ENCODE data around the gene EGR2.

DNA sequence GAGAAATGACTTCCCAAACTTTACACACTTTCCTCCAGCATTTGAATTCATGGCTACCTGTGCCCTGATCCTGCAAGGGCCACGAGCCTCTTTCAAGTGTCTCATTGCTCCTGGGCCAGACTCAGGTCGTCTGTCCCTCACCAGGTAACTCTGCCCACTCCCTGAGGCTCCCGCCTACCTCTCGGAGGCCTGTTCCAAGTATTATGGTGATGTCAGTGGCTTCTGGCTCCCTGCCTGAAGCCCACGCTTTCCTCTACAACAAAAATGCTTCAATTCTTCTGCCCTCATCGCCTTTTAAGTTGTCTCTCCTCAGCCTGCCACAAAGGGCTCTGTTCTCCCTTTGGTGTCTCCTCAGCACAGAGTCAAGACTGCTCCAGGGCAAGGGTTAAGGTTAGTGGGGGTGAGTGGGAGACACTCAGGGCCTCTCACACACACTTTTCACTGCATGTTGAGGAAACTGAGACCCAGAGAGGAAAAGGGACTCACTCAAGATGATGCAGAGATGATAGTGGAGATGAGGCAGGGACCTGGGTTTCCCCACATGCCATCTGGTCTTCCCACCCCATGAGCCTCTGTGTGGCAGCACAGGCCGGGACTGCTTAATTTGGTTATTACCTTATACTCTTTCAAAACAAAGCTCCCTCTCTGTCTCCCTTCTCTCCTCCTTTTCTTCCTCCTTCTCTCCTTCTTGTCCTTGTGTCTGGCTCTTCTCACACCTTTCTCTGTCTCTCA is 28.3 kb upstream of the EGR2 start:
- TF ChIP-seq EP300 (conservative IDR thresholded peaks at IDR 0.05; ENCODE audit: poor library complexity, severe bottlenecking) (no peak), EZH2 (IDR thresholded peaks at IDR 0.05; ENCODE audit: borderline replicate concordance, insufficient read depth, low read length, poor library complexity, severe bottlenecking) (no peak), POLR2AphosphoS5 (IDR thresholded peaks at IDR 0.05) (no peak), TAF1 (IDR thresholded peaks at IDR 0.05; ENCODE audit: low read depth) (no peak), RAD21 (conservative IDR thresholded peaks at IDR 0.05) (no peak), MXI1 (conservative IDR thresholded peaks at IDR 0.05; ENCODE audit: poor library complexity, severe bottlenecking) (no peak)
- TF ChIP-seq, protein P1, sequence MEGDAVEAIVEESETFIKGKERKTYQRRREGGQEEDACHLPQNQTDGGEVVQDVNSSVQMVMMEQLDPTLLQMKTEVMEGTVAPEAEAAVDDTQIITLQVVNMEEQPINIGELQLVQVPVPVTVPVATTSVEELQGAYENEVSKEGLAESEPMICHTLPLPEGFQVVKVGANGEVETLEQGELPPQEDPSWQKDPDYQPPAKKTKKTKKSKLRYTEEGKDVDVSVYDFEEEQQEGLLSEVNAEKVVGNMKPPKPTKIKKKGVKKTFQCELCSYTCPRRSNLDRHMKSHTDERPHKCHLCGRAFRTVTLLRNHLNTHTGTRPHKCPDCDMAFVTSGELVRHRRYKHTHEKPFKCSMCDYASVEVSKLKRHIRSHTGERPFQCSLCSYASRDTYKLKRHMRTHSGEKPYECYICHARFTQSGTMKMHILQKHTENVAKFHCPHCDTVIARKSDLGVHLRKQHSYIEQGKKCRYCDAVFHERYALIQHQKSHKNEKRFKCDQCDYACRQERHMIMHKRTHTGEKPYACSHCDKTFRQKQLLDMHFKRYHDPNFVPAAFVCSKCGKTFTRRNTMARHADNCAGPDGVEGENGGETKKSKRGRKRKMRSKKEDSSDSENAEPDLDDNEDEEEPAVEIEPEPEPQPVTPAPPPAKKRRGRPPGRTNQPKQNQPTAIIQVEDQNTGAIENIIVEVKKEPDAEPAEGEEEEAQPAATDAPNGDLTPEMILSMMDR (IDR thresholded peaks at IDR 0.05; ENCODE audit: poor library complexity, severe bottlenecking) = no peak
- TF ChIP-seq, protein P2, sequence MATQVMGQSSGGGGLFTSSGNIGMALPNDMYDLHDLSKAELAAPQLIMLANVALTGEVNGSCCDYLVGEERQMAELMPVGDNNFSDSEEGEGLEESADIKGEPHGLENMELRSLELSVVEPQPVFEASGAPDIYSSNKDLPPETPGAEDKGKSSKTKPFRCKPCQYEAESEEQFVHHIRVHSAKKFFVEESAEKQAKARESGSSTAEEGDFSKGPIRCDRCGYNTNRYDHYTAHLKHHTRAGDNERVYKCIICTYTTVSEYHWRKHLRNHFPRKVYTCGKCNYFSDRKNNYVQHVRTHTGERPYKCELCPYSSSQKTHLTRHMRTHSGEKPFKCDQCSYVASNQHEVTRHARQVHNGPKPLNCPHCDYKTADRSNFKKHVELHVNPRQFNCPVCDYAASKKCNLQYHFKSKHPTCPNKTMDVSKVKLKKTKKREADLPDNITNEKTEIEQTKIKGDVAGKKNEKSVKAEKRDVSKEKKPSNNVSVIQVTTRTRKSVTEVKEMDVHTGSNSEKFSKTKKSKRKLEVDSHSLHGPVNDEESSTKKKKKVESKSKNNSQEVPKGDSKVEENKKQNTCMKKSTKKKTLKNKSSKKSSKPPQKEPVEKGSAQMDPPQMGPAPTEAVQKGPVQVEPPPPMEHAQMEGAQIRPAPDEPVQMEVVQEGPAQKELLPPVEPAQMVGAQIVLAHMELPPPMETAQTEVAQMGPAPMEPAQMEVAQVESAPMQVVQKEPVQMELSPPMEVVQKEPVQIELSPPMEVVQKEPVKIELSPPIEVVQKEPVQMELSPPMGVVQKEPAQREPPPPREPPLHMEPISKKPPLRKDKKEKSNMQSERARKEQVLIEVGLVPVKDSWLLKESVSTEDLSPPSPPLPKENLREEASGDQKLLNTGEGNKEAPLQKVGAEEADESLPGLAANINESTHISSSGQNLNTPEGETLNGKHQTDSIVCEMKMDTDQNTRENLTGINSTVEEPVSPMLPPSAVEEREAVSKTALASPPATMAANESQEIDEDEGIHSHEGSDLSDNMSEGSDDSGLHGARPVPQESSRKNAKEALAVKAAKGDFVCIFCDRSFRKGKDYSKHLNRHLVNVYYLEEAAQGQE (IDR thresholded peaks at IDR 0.05; ENCODE audit: borderline replicate concordance) = no peak

Data from neural cell (in vitro differentiated cells).